SH-SY5Y (cell line): ENCODE data around the gene CYTH4.

Experiments used
- GATA2 ChIP-seq: IDR thresholded peaks from 2 replicates; pipeline ENCODE4 v1.6.1; 2011; ENCODE audit warnings: mild to moderate bottlenecking, low read depth, low read length
- GATA3 ChIP-seq: IDR thresholded peaks from 2 replicates; pipeline ENCODE4 v1.6.1; 2011; ENCODE audit warnings: low read depth, mild to moderate bottlenecking, low read length, moderate library complexity

Gene CYTH4

DNA sequence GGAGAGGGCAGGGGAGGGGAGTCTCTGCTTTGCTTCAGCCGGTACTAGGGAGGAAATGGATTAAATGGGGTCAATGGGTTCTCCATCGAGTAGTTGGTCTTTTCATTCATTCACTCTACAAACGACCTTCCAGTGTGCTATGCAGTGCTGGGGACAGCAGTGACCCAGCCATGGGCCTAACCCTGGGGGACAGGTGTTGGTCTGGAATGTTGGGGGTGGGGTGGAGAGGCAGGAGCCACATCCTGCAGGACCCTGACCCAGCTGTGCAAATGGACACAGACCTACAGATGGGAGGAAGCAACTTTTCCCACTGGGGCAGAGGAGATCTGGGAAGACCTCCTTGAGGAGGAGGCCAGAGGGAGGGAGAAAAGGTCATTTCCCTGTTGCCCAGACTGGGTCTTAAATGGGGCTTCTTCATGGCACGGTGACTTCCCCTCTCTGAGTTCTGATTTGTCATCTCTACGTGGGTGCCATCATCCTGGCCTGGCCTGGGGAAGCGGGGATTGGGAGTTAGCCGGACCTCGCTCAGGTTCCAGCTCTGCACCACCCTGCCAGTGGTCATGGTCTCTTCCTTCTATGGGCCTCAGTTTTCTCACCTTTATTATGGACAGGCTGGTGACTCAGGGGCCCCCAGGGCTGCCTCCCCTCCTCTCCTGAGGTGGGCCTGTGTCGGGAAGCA, 2.0 kb downstream of the CYTH4 start:
- no peak for TF ChIP-seq GATA2
- TF ChIP-seq GATA3: no peak

DNA sequence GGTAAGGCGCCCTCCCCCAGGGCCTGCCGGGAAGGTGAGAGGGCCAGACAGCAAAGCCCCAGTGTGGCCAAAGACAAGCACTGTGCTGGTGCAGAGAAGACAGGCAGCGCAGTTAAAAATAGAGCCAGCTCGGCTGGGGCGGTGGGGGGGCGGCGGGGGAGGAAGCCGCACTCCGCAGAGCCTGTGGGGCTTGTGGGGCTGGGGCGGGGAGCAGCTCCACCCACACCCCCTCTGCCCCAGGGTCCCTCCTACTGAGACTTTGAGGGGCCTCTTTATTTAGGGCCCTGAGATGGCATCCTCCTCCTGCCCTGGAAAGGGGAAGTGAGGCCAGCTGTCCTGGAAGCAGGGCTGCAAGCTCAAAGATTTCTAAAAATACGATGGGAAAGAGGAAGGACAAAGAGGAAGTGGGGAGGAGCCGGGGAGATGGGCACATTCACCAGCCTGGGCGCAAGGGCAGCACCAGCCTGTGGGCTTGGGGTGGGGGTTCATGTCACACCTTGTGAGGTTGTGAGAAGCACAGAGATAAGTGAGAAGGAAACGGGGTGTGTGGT, 2.6 kb downstream of the CYTH4 start:
- TF ChIP-seq GATA2: no peak
- no peak for TF ChIP-seq GATA3

GRCh38 chr22:37285937-37286336, 3.6 kb downstream of the CYTH4 start:
- no peak for TF ChIP-seq GATA3
- no peak for TF ChIP-seq GATA2

DNA sequence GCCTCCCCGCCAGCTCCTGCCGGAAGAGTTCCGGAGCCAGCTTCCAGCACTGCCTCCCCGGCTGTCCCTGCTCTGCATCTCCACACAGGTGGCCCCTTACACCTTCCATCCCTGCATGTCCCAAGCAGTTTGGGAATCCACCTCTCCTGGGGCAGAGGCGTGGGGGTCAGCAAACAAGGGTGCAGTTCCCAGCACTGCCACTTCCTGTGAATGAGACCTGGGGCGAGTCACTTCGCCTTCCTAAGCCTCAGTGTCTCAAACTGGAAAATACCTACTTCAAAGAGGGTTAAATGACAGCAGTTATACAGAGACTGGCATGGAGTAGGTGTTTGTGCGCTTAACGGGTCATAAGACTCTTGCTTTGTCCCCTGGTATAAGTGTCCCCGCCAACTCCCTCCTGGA, 5.2 kb downstream of the CYTH4 start:
- no peak for TF ChIP-seq GATA3
- no peak for TF ChIP-seq GATA2

- TF ChIP-seq GATA3 (no peak), GATA2 (no peak)
These were observed 6.2 kb downstream of the CYTH4 start for GRCh38 chr22:37288521-37288920.

DNA sequence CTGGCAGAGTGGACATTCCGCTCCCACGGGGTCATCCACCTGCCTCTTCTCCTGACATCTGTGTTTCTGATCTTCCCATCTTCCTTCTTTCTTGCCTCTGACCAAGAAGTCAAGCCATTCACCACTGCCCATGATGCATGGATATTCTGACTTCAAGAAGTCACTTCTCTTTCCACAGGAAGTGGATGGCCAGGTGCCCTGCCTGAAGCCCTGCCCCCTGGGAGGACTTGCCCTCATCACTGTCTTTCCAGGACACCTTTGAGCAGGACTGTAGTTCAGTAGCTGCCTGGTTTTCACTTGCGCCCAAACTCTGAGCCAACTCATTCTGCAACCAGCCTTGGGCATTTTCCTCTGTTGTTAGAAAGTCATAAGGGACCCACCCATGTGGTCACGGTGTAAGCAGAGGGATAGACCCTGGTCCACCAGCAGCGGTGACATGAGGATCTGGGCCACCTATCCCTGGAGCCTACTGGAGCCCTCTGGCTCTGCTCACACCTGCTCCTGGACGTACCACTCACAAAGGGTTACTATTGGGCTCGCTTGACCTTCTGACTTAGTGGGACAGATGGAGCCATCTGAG, 6.9 kb downstream of the CYTH4 start:
- TF ChIP-seq GATA3 (no peak), GATA2 (no peak)

- no peak for TF ChIP-seq GATA2
- no peak for TF ChIP-seq GATA3
These were observed 8.4 kb downstream of the CYTH4 start for GRCh38 chr22:37290737-37291136.

GRCh38 chr22:37291559-37292298, 9.4 kb downstream of the CYTH4 start:
- no peak for TF ChIP-seq GATA3

- TF ChIP-seq GATA3 (no peak), GATA2 (no peak)
These were observed 10.3 kb downstream of the CYTH4 start for GRCh38 chr22:37292641-37293040.

- TF ChIP-seq GATA3 (no peak), GATA2 (no peak)
These were observed 10.9 kb downstream of the CYTH4 start for GRCh38 chr22:37293172-37293571.

GRCh38 chr22:37294747-37295146, 12.4 kb downstream of the CYTH4 start:
- TF ChIP-seq GATA3: no peak
- TF ChIP-seq GATA2: no peak

GRCh38 chr22:37295213-37295886, 13.0 kb downstream of the CYTH4 start:
- TF ChIP-seq GATA2: no peak
- no peak for TF ChIP-seq GATA3

DNA sequence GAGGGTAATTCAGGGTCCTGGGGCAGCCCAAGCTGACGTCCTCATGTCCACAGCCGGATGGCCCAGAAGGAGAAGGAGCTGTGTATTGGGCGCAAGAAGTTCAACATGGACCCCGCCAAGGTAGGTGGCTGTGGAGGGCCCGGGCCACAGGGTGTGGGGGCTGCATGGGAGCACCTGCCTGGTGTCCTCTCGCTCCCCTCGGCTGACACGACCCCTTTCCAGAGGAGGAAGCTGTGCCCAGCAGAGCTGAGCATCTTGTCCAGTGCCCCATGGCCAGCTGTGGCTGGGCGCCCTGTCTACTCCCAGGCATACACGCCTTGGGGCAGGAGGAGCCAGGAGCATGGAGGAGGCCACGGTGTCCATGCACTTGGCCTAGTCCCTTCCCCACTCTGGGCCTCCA, 13.6 kb downstream of the CYTH4 start:
- no peak for TF ChIP-seq GATA2
- TF ChIP-seq GATA3: no peak
